ENCODE data around the gene KIR3DL1.
"Not testable (repeated sequence)": the region's sequence is repeated elsewhere in the genome, so short reads cannot be mapped to it uniquely, and the experiment has no call there.

GRCh38 chr19:54782916-54783315 is 33.4 kb upstream of the KIR3DL1 start:
- TF ChIP-seq CTCF (IDR thresholded peaks at IDR 0.05); EZH2 (IDR thresholded peaks at IDR 0.05; ENCODE audit: borderline replicate concordance, insufficient read depth, low read depth, low read length, poor library complexity, severe bottlenecking): not testable (repeated sequence)
